Right lobe of liver (tissue), 6 donors: Measurements from ENCODE around the gene FBXO38. TPM values are rescaled to one million over a fixed set of nuclear protein-coding genes. Genes with fewer than 3 reads are reported as not detected.

Experiments
- ATAC-seq, 4 donors: fragments of 200-7000 bp; cut with Tn5 transposase; one replicate each; pipeline ENCODE4 v1.9.1; 2020; ENCODE audit warnings: mild to moderate bottlenecking in 4 of 4, moderate library complexity in 4 of 4
- DNase-seq, 3 donors: peaks; one replicate each; pipeline ENCODE4 v3.0.0-alpha.2; 2020
- H3K27ac ChIP-seq, 3 donors: fragments of 200-600 bp; one replicate each; pipeline ENCODE4 v1.8.0; 2022
- H3K27me3 ChIP-seq, 2 donors: fragments of 200-600 bp; one replicate each; pipeline ENCODE4 v1.8.0; 2022
- H3K36me3 ChIP-seq, 4 donors: fragments of 200-600 bp; sonication (generic) in 1 of 4; one replicate each; pipeline versions ENCODE4 v1.5.1 to v1.8.0; 2017 to 2022; ENCODE audit warnings: control low read depth in 1 of 4
- H3K4me1 ChIP-seq, 4 donors: fragments of 200-600 bp; sonication (generic) in 1 of 4; one replicate each; pipeline versions ENCODE4 v1.5.1 to v1.8.0; 2017 to 2022; ENCODE audit warnings: control low read depth in 1 of 4
- H3K4me3 ChIP-seq, 3 donors: fragments of 200-600 bp; one replicate each; pipeline ENCODE4 v1.8.0; 2022
- H3K9me3 ChIP-seq, 4 donors: fragments of 200-600 bp; sonication (generic) in 1 of 4; one replicate each; pipeline versions ENCODE4 v1.5.1 to v1.8.0; 2017 to 2022; ENCODE audit warnings: control low read depth in 1 of 4
- CTCF ChIP-seq, 4 donors: fragments of 200-600 bp in 3 of 4; fragments of 450-650 bp in 1 of 4; IDR thresholded peaks; one replicate each; pipeline versions ENCODE4 v1.5.1 to v1.8.0; 2016 to 2022; ENCODE audit warnings: antibody characterized with exemption in 4 of 4, mild to moderate bottlenecking in 2 of 4
- POLR2A ChIP-seq: fragments of 450-650 bp; IDR thresholded peaks from one replicate; pipeline ENCODE4 v1.6.1; 2017; ENCODE audit warnings: antibody characterized with exemption, mild to moderate bottlenecking
- WGBS: methylation state at CpG from one replicate; pipeline ENCODE4 v1.1.6; 2018; ENCODE audit warnings: low coverage, low lambda C conversion rate; ENCODE audit not compliant: insufficient coverage; ENCODE audit errors: missing lambda C conversion rate; 5-methylcytosine and 5-hydroxymethylcytosine counted together
- intact Hi-C, 2 donors: fragments of 100-400 bp; cut with DNase I; formaldehyde crosslinking; loops; one replicate each; pipeline versions ENCODE4 v1.11.2 to v1.14.1; 2022
- total RNA-seq, 6 experiments: library from RNA; depleted of rRNA in 2 of 6; stranded (reverse); fragments of >200 nt in 2 of 6; fragmentation: NEBNext Ultra II Directional in 3 of 6; extraction: Animal tissue kit (Norgen Biotek cat#: 25700) in 3 of 6; gene quantifications; one replicate each; pipeline versions ENCODE4 v1.1.0 to v1.2.4, GENCODE V29; 2016 to 2023
- donor health status: DM: no; HTN: yes; CAD: no.
- donor health status: DM: no; HTN: no; CAD: no.
- donor health status: DM: no; HTN: no; CAD: no.
- donor health status: DM: no; HTN: yes; CAD: no.
- donor health status: DM: no; HTN: yes; CAD: no.

The FBXO38 gene
- total RNA-seq, 6 experiments from 2014 or later, result 21.1 to 34.9 (median 23.6) TPM

GRCh38 chr5:148425808-148426207 lies 42.0 kb downstream of the FBXO38 start:
- TF ChIP-seq POLR2A (no peak), CTCF (IDR thresholded peaks at IDR 0.05) (no peak)
- 83% methylated on average over 1 of the region's 1 CpG for WGBS
- Histone ChIP-seq H3K9me3 (no peaks in the 10 kb centered on the region), H3K36me3 (peaks cover 8 to 60% (median 32%) of the 10 kb centered on the region in 4 donors), H3K4me3 (no peak overlapping the region), H3K27me3 (no peaks in the 10 kb centered on the region), H3K27ac (no peak overlapping the region), H3K4me1 (no peaks in the 10 kb centered on the region)
- DNase-seq, result no peak
- intact Hi-C loops, result no loop called here
- ATAC-seq, result peak in 1 of 4 donors; percentile 38

DNA sequence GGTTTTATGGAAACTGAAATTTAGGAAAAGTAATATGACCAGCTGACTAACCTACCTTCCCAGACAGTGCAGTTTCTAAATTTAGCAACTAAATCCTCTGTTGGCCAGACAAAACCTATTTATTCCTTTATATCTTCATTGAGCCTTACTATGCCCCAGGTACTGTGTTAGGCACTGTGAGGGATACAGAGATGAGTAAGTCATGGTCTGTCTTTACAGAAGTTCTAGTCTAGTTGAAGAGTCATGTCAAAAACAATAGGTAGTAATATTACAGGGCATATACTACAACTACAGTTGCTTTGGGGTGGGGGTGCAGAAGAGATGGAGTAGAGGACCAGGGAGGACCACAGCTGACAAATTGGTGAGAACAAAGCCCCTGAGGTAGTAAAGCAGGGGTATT lies 42.8 kb downstream of the FBXO38 start:
- DNase-seq (no peak), ATAC-seq (no peak)
- Histone ChIP-seq H3K36me3 (peaks cover 8 to 60% (median 31%) of the 10 kb centered on the region in 4 donors), H3K9me3 (no peaks in the 10 kb centered on the region), H3K27me3 (no peaks in the 10 kb centered on the region), H3K27ac (no peak overlapping the region), H3K4me1 (no peaks in the 10 kb centered on the region), H3K4me3 (no peak overlapping the region)
- no peak for TF ChIP-seq POLR2A
- no peak for TF ChIP-seq CTCF (IDR thresholded peaks at IDR 0.05)
- intact Hi-C loops, result no loop called here

DNA sequence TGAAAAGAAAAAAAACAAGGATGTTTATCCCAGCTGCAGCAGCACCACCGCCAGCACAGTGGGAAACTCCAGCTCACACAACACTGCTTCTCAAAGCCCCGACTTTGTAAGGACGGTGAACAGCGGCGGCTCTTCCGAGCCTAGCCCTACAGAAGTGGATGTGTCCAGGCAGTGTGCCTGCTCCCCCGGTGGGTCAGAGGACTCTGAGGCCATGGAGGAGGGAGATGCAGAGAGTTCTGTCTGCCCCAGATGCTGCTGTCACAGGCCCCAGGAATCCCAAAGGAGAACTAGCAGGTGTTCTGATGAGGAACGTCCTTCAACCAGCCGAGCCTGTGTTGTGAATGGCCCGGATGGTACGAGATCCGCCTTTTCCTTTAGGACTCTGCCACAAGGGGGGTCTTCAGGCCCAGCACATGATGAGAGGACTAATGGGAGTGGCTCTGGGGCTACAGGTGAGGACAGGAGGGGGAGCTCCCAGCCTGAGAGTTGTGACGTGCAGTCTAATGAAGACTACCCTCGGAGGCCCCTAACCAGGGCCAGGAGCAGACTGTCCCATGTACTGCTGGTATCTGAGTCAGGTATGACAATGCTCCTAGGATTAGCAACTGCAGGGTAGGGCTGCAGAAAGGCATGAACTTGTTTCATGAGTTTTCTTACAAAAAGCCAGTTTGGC lies 43.7 kb downstream of the FBXO38 start:
- Histone ChIP-seq H3K9me3 (no peaks in the 10 kb centered on the region), H3K27me3 (no peaks in the 10 kb centered on the region), H3K27ac (no peak overlapping the region), H3K36me3 (peaks cover 8 to 56% (median 27%) of the 10 kb centered on the region in 4 donors), H3K4me3 (no peak overlapping the region), H3K4me1 (no peaks in the 10 kb centered on the region)
- ATAC-seq (peak in 2 of 4 donors; percentile 25 to 42), DNase-seq (no peak)
- intact Hi-C loops, result no loop called here
- no peak for TF ChIP-seq CTCF (IDR thresholded peaks at IDR 0.05)
- no peak for TF ChIP-seq POLR2A
- WGBS, result 60% methylated on average over 1 of the region's 14 CpGs

DNA sequence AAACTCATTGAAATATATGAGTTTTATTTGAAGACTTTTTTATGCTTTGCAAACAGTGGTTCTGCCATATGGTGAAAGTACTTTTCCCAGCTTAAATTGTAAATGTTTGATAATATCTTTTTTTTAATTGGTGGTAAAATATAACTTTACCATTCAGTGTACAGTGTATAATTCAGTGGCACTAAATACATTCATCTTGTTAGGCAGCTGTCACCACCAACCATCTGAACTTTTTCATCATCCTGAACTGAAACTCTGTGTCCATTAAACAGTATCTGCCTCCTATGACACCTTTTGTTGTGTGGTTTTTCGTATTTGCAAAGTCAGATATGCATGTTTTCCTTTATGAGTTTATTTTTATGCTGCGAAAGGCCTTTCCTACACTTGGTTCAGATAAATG lies 45.1 kb downstream of the FBXO38 start:
- ATAC-seq (no peak), DNase-seq (no peak)
- Histone ChIP-seq H3K27me3 (no peaks in the 10 kb centered on the region), H3K4me3 (no peak overlapping the region), H3K36me3 (peaks cover 8 to 52% (median 21%) of the 10 kb centered on the region in 4 donors), H3K27ac (no peak overlapping the region), H3K9me3 (no peaks in the 10 kb centered on the region), H3K4me1 (no peaks in the 10 kb centered on the region)
- WGBS, result 95% methylated on average over 2 of the region's 2 CpGs
- TF ChIP-seq CTCF (IDR thresholded peaks at IDR 0.05), result no peak
- TF ChIP-seq POLR2A, result no peak
- intact Hi-C loops, result no loop called here

- intact Hi-C loops, result no loop called here
- H3K4me1 ChIP-seq, result no peaks in the 10 kb centered on the region
- H3K27me3 ChIP-seq, result no peaks in the 10 kb centered on the region
- H3K27ac ChIP-seq, result no peak overlapping the region
- peaks cover 0 to 55% (median 12%) of the 10 kb centered on the region in 4 donors for H3K36me3 ChIP-seq
- TF ChIP-seq POLR2A (no peak), CTCF (IDR thresholded peaks at IDR 0.05) (no peak)
- WGBS, result 96% methylated on average over 2 of the region's 3 CpGs
- DNase-seq (no peak), ATAC-seq (no peak)
- H3K9me3 ChIP-seq, result no peaks in the 10 kb centered on the region
- H3K4me3 ChIP-seq, result no peak overlapping the region
Measured at GRCh38 chr5:148433826-148434225, 50.1 kb downstream of the FBXO38 start.
